H9 (cell line): ENCODE results near the gene RAD51D. TPM values are rescaled to one million over a fixed set of nuclear protein-coding genes. Genes with fewer than 3 reads are reported as not detected.

Source experiments
- DNase-seq: peaks from one replicate; pipeline ENCODE4 v3.0.0-alpha.2; 2017
- H2AFZ ChIP-seq: one replicate; pipeline ENCODE4 v1.6.1; 2013; ENCODE audit warnings: mild to moderate bottlenecking, low read length, control low read depth, moderate library complexity
- H2AK5ac ChIP-seq: 2 replicates; pipeline ENCODE4 v1.6.1; 2013; ENCODE audit warnings: low read length, control low read depth, mixed read lengths; ENCODE audit not compliant: insufficient read length
- H2BK120ac ChIP-seq: one replicate; pipeline ENCODE4 v1.6.1; 2013; ENCODE audit warnings: low read depth, mild to moderate bottlenecking, low read length, control low read depth, inconsistent platforms; ENCODE audit not compliant: poor library complexity, severe bottlenecking
- H2BK12ac ChIP-seq: 2 replicates; pipeline ENCODE4 v1.6.1; 2013; ENCODE audit warnings: low read length, control low read depth, mixed read lengths, low read depth; ENCODE audit not compliant: insufficient read length
- H2BK15ac ChIP-seq: 2 replicates; pipeline ENCODE4 v1.6.1; 2013; ENCODE audit warnings: low read depth, low read length, control low read depth
- H2BK20ac ChIP-seq: one replicate; pipeline ENCODE4 v1.6.1; 2013; ENCODE audit warnings: low read depth, mild to moderate bottlenecking, low read length, control low read depth, inconsistent platforms; ENCODE audit not compliant: poor library complexity, severe bottlenecking
- H2BK5ac ChIP-seq: 2 replicates; pipeline ENCODE4 v1.6.1; 2013; ENCODE audit warnings: low read length, control low read depth, mixed read lengths; ENCODE audit not compliant: insufficient read length
- H3K14ac ChIP-seq: 2 replicates; pipeline ENCODE4 v1.6.1; 2013; ENCODE audit warnings: low read length, control low read depth; ENCODE audit not compliant: insufficient read depth
- H3K18ac ChIP-seq: 2 replicates; pipeline ENCODE4 v1.6.1; 2013; ENCODE audit warnings: low read depth, mild to moderate bottlenecking, mixed read lengths, low read length, control low read depth; ENCODE audit not compliant: insufficient read length
- H3K23ac ChIP-seq: 2 replicates; pipeline ENCODE4 v1.6.1; 2013; ENCODE audit warnings: low read length, control low read depth, mixed read lengths, low read depth; ENCODE audit not compliant: insufficient read length
- H3K23me2 ChIP-seq: 2 replicates; pipeline ENCODE4 v1.6.1; 2013; ENCODE audit warnings: low read depth, mild to moderate bottlenecking, mixed read lengths, low read length, control low read depth; ENCODE audit not compliant: insufficient read length, poor library complexity, severe bottlenecking
- H3K27ac ChIP-seq: 2 replicates; pipeline ENCODE4 v1.5.1; 2013; ENCODE audit warnings: low read length, control low read depth, mixed read lengths, low read depth; ENCODE audit not compliant: insufficient read length
- H3K27me3 ChIP-seq: 2 replicates; pipeline ENCODE4 v1.6.1; 2013; ENCODE audit warnings: low read length, control low read depth, inconsistent platforms; ENCODE audit not compliant: insufficient read depth
- H3K4ac ChIP-seq: 2 replicates; pipeline ENCODE4 v1.6.1; 2013; ENCODE audit warnings: low read depth, mild to moderate bottlenecking, control low read depth, inconsistent platforms, low read length, moderate library complexity
- H3K4me1 ChIP-seq: 2 replicates; pipeline ENCODE4 v1.6.1; 2013; ENCODE audit warnings: low read length, control low read depth, inconsistent platforms; ENCODE audit not compliant: insufficient read depth
- H3K4me2 ChIP-seq: 2 replicates; pipeline ENCODE4 v1.6.1; 2013; ENCODE audit warnings: low read length, control low read depth, mixed read lengths; ENCODE audit not compliant: insufficient read length, insufficient read depth
- H3K56ac ChIP-seq: 2 replicates; pipeline ENCODE4 v1.6.1; 2013; ENCODE audit warnings: low read depth, mild to moderate bottlenecking, mixed read lengths, low read length, control low read depth; ENCODE audit not compliant: insufficient read length
- H3K79me1 ChIP-seq: 2 replicates; pipeline ENCODE4 v1.6.1; 2013; ENCODE audit warnings: low read depth, mild to moderate bottlenecking, moderate library complexity, low read length, control low read depth, inconsistent platforms; ENCODE audit not compliant: insufficient read depth, poor library complexity, severe bottlenecking
- H3K79me2 ChIP-seq: 2 replicates; pipeline ENCODE4 v1.6.1; 2013; ENCODE audit warnings: low read length, control low read depth, inconsistent platforms; ENCODE audit not compliant: insufficient read depth
- H3K9ac ChIP-seq: 2 replicates; pipeline ENCODE4 v1.6.1; 2013; ENCODE audit warnings: low read length, control low read depth, mixed read lengths; ENCODE audit not compliant: insufficient read length; ENCODE audit errors: extremely low read depth
- H3K9me3 ChIP-seq: one replicate; pipeline ENCODE4 v1.6.1; 2013; ENCODE audit warnings: low read depth, low read length, inconsistent platforms; ENCODE audit not compliant: control insufficient read depth
- H3T11ph ChIP-seq: one replicate; pipeline ENCODE4 v1.6.1; 2013; ENCODE audit warnings: mild to moderate bottlenecking, low read length, control low read depth, inconsistent platforms
- H4K20me1 ChIP-seq: one replicate; pipeline ENCODE4 v1.6.1; 2013; ENCODE audit not compliant: control insufficient read depth, insufficient read length, insufficient read depth
- H4K5ac ChIP-seq: 2 replicates; pipeline ENCODE4 v1.6.1; 2013; ENCODE audit warnings: low read depth, mild to moderate bottlenecking, mixed read lengths, low read length, control low read depth; ENCODE audit not compliant: insufficient read length
- H4K8ac ChIP-seq: replicated peaks from 2 replicates; pipeline ENCODE4 v1.6.1; 2013; ENCODE audit warnings: low read length, control low read depth, mixed read lengths, low read depth; ENCODE audit not compliant: insufficient read length
- H4K91ac ChIP-seq: 2 replicates; pipeline ENCODE4 v1.6.1; 2013; ENCODE audit warnings: low read depth, mild to moderate bottlenecking, moderate library complexity, mixed read lengths, low read length, control low read depth; ENCODE audit not compliant: insufficient read length
- H3K27ac Mint-ChIP-seq, 3 experiments: 2 replicates in 2 of 3; 3 replicates in 1 of 3; pipeline ENCODE4 v1.8.0; 2020 to 2021; ENCODE audit warnings: mixed read lengths in 3 of 3, mild to moderate bottlenecking in 1 of 3, moderate library complexity in 1 of 3
- H3K27me3 Mint-ChIP-seq: 2 replicates; pipeline ENCODE4 v1.8.0; 2021; ENCODE audit warnings: low read depth, mild to moderate bottlenecking, moderate library complexity, mixed read lengths
- H3K36me3 Mint-ChIP-seq, 3 experiments: 2 replicates in 2 of 3; 3 replicates in 1 of 3; pipeline ENCODE4 v1.8.0; 2020 to 2021; ENCODE audit warnings: low read depth in 3 of 3, mixed read lengths in 3 of 3; ENCODE audit not compliant: insufficient read depth in 1 of 3
- H3K4me1 Mint-ChIP-seq, 2 experiments: 2 replicates each; pipeline ENCODE4 v1.8.0; 2020; ENCODE audit warnings: mixed read lengths in 2 of 2
- H3K4me3 Mint-ChIP-seq, 2 experiments: 2 replicates in 1 of 2; 3 replicates in 1 of 2; pipeline ENCODE4 v1.8.0; 2020 to 2021; ENCODE audit warnings: mild to moderate bottlenecking in 2 of 2, mixed read lengths in 2 of 2, moderate library complexity in 1 of 2
- H3K9me3 Mint-ChIP-seq, 2 experiments: 2 replicates in 1 of 2; 3 replicates in 1 of 2; pipeline ENCODE4 v1.8.0; 2020; ENCODE audit warnings: mild to moderate bottlenecking in 2 of 2, mixed read lengths in 2 of 2, moderate library complexity in 1 of 2
- WGBS: extraction: QIAGEN DNeasy Blood & Tissue Kit; methylation state at CpG from one replicate; pipeline ENCODE4 v1.1.7; 2013; ENCODE audit warnings: missing lambda C conversion rate, low lambda C conversion rate, mixed read lengths; ENCODE audit not compliant: insufficient read length; ENCODE audit errors: extremely low coverage; 5-methylcytosine and 5-hydroxymethylcytosine counted together
- total RNA-seq: library from RNA; stranded (reverse); gene quantifications from 2 replicates; pipeline ENCODE4 v1.2.1, GENCODE V29; 2021
- TF ChIP-seq, protein P1 (sequence below): fragments of 200-600 bp; sonication (generic); conservative IDR thresholded peaks from 3 replicates; pipeline ENCODE4 v1.8.0; 2021; ENCODE audit warnings: antibody characterized with exemption, mild to moderate bottlenecking

RAD51D gene
- total RNA-seq, 1 experiment from 2014 or later: 15.8 TPM

- H3K27ac Mint-ChIP-seq: no peak overlapping the region
- Histone ChIP-seq H3K4me2 (no peak overlapping the region), H3K4ac (no peak overlapping the region), H3K23ac (no peak overlapping the region), H3K79me1 (no peaks in the 10 kb centered on the region), H4K8ac (no peak overlapping the region), H3K14ac (no peak overlapping the region), H2BK12ac (no peak overlapping the region), H3K4me1 (no peaks in the 10 kb centered on the region), H4K91ac (no peak overlapping the region), H2BK15ac (no peak overlapping the region), H2AFZ (no peak overlapping the region), H3K9me3 (no peaks in the 10 kb centered on the region), H3K27me3 (no peaks in the 10 kb centered on the region), H3K9ac (no peak overlapping the region), H2AK5ac (no peak overlapping the region), H2BK20ac (no peak overlapping the region), H2BK120ac (no peak overlapping the region), H3K56ac (no peak overlapping the region), H4K20me1 (no peaks in the 10 kb centered on the region), H3K27ac (no peak overlapping the region), H3K18ac (no peak overlapping the region), H4K5ac (no peak overlapping the region), H3T11ph (no peak overlapping the region), H2BK5ac (no peak overlapping the region), H3K23me2 (no peaks in the 10 kb centered on the region), H3K79me2 (no peaks in the 10 kb centered on the region)
- no peak for DNase-seq
- no peak overlapping the region for H3K4me3 Mint-ChIP-seq
- no CpG with 5 or more reads among the region's 3 CpGs for WGBS
- no peaks in the 10 kb centered on the region for H3K36me3 Mint-ChIP-seq
- TF ChIP-seq, protein P1, sequence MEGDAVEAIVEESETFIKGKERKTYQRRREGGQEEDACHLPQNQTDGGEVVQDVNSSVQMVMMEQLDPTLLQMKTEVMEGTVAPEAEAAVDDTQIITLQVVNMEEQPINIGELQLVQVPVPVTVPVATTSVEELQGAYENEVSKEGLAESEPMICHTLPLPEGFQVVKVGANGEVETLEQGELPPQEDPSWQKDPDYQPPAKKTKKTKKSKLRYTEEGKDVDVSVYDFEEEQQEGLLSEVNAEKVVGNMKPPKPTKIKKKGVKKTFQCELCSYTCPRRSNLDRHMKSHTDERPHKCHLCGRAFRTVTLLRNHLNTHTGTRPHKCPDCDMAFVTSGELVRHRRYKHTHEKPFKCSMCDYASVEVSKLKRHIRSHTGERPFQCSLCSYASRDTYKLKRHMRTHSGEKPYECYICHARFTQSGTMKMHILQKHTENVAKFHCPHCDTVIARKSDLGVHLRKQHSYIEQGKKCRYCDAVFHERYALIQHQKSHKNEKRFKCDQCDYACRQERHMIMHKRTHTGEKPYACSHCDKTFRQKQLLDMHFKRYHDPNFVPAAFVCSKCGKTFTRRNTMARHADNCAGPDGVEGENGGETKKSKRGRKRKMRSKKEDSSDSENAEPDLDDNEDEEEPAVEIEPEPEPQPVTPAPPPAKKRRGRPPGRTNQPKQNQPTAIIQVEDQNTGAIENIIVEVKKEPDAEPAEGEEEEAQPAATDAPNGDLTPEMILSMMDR: no peak
- no peaks in the 10 kb centered on the region for H3K9me3 Mint-ChIP-seq
- peaks cover 3% of the 10 kb centered on the region in 2 experiments; a peak in 2 of 4 replicates for H3K4me1 Mint-ChIP-seq
- H3K27me3 Mint-ChIP-seq: no peaks in the 10 kb centered on the region
Observed at GRCh38 chr17:35167046-35167445, 47.4 kb upstream of the RAD51D start.
